ENCODE results near the gene ANKRD34B.

Gene ANKRD34B

GRCh38 chr5:80577707-80578106, 7.6 kb upstream of the ANKRD34B start:
- TF ChIP-seq CTCF (IDR thresholded peaks at IDR 0.05; ENCODE audit: control insufficient read depth, insufficient read depth, low read depth, low read length, missing control alignments): no peak
- no peak overlapping the region for H3K4me3 ChIP-seq (ENCODE audit: control insufficient read depth, low read depth, low read length)
- no peak for DNase-seq (ENCODE audit: low read depth)

- no peak overlapping the region for H3K4me3 ChIP-seq (ENCODE audit: control insufficient read depth, low read depth, low read length)
- no peak for DNase-seq (ENCODE audit: low read depth)
- no peak for TF ChIP-seq CTCF (IDR thresholded peaks at IDR 0.05; ENCODE audit: control insufficient read depth, insufficient read depth, low read depth, low read length, missing control alignments)
Observed at GRCh38 chr5:80576383-80576782, 6.3 kb upstream of the ANKRD34B start.

GRCh38 chr5:80573062-80573461, 3.0 kb upstream of the ANKRD34B start:
- TF ChIP-seq CTCF (IDR thresholded peaks at IDR 0.05; ENCODE audit: control insufficient read depth, insufficient read depth, low read depth, low read length, missing control alignments): no peak
- DNase-seq (ENCODE audit: low read depth): no peak
- H3K4me3 ChIP-seq (ENCODE audit: control insufficient read depth, low read depth, low read length): no peak overlapping the region

GRCh38 chr5:80569086-80569960, 757 bp downstream of the ANKRD34B start:
- no peak for DNase-seq (ENCODE audit: low read depth)
- no peak overlapping the region; the same call in 1 of the 2 replicates for H3K4me3 ChIP-seq (ENCODE audit: control insufficient read depth, low read depth, low read length)
- TF ChIP-seq CTCF (IDR thresholded peaks at IDR 0.05; ENCODE audit: control insufficient read depth, insufficient read depth, low read depth, low read length, missing control alignments): no peak

- H3K4me3 ChIP-seq (ENCODE audit: control insufficient read depth, low read depth, low read length): no peak overlapping the region
- TF ChIP-seq CTCF (IDR thresholded peaks at IDR 0.05; ENCODE audit: control insufficient read depth, insufficient read depth, low read depth, low read length, missing control alignments): no peak
- no peak for DNase-seq (ENCODE audit: low read depth)
Observed at GRCh38 chr5:80568251-80568650, 1.8 kb downstream of the ANKRD34B start.

GRCh38 chr5:80566711-80567259, 3.3 kb downstream of the ANKRD34B start:
- DNase-seq (ENCODE audit: low read depth): no peak
- H3K4me3 ChIP-seq (ENCODE audit: control insufficient read depth, low read depth, low read length): no peak overlapping the region
- no peak for TF ChIP-seq CTCF (IDR thresholded peaks at IDR 0.05; ENCODE audit: control insufficient read depth, insufficient read depth, low read depth, low read length, missing control alignments)

All from AG09309 (cell line).